OCI-LY7 (cell line): ENCODE measurements around the gene ZNF488.

Experiments used
- CTCF ChIP-seq: fragments of 200-600 bp; sonication (generic); conservative IDR thresholded peaks from 2 replicates; pipeline ENCODE4 v1.5.1; 2014; ENCODE audit warnings: mild to moderate bottlenecking, antibody characterized with exemption, low read length, moderate library complexity, mixed read lengths
- EZH2phosphoT487 ChIP-seq: fragments of 200-600 bp; sonication (generic); IDR thresholded peaks from 2 replicates; pipeline ENCODE4 v1.6.1; 2018; ENCODE audit warnings: low read depth, borderline replicate concordance, mild to moderate bottlenecking, mixed run types, antibody characterized with exemption, low read length, moderate library complexity, mixed read lengths

GRCh38 chr10:47425813-47426419 is 41.8 kb upstream of the ZNF488 start:
- no peak for TF ChIP-seq CTCF
- TF ChIP-seq EZH2phosphoT487, result no peak
